Measurements from ENCODE around the gene C1RL. TPM values are rescaled to one million over a fixed set of nuclear protein-coding genes. Genes with fewer than 3 reads are reported as not detected.

C1RL gene
- total RNA-seq, 1 experiment from 2014 or later = 17.7 TPM

DNA sequence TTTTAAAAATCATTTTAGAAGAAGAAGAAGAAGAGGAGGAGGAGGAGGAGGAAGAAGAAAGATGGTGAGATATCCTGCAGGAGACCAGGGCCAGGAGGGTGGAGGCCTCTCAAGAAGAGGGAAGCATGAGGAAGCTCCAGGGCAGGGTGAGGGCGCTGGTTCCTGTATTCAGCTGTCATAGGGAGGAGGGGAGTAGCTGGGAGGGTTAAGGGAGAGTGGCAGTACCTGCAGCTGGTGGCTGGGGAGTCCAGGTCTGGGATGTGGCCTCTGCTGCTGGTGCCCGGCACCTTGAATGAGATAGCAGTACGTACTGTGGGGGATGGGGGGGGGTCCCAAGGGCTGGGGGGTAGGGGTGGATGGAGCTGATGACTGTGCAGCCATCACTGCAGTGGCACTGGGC lies 9.9 kb upstream of the C1RL start:
- ChIA-PET CTCF (no interaction called here), POLR2A (no interaction called here)
- no peak overlapping the region for H3K27ac Mint-ChIP-seq

DNA sequence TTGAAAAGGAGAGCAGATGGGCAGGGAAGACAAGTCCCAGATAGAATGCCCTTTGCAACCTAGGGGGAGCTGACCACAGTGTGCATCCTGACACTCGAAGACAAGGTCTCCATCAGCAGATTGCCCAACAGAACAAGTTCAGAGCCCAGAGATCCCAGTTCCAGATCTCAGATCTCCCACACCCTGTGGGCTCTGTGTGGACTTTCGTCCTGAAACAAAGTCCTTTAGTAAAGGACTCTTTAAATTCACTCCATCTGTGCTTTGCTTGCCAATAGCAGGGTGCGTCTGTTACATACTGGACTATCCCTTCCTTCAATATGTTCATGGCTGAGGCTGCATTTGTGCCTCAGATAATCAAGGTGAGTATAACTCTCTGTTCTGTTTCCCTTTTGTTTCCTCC lies 8.7 kb upstream of the C1RL start:
- Mint-ChIP-seq H3K27ac (no peak overlapping the region), H3K4me3 (no peak overlapping the region), H3K9me3 (no peaks in the 10 kb centered on the region), H3K36me3 (no peaks in the 10 kb centered on the region), H3K4me1 (peaks cover 4% of the 10 kb centered on the region), H3K27me3 (ENCODE audit: low read depth) (peaks cover 5% of the 10 kb centered on the region; the same call in 1 of the 2 replicates)
- TF ChIP-seq NR1H2 (CRISPR knock-in tag; IDR thresholded peaks at IDR 0.05) (no peak), GRHL2 (CRISPR knock-in tag; IDR thresholded peaks at IDR 0.05; ENCODE audit: insufficient replicate concordance, severe bottlenecking) (no peak), ZNF263 (CRISPR knock-in tag; IDR thresholded peaks at IDR 0.05; ENCODE audit: low read depth) (no peak), JAZF1 (CRISPR knock-in tag; IDR thresholded peaks at IDR 0.05) (no peak)
- TF ChIP-seq, protein P1, sequence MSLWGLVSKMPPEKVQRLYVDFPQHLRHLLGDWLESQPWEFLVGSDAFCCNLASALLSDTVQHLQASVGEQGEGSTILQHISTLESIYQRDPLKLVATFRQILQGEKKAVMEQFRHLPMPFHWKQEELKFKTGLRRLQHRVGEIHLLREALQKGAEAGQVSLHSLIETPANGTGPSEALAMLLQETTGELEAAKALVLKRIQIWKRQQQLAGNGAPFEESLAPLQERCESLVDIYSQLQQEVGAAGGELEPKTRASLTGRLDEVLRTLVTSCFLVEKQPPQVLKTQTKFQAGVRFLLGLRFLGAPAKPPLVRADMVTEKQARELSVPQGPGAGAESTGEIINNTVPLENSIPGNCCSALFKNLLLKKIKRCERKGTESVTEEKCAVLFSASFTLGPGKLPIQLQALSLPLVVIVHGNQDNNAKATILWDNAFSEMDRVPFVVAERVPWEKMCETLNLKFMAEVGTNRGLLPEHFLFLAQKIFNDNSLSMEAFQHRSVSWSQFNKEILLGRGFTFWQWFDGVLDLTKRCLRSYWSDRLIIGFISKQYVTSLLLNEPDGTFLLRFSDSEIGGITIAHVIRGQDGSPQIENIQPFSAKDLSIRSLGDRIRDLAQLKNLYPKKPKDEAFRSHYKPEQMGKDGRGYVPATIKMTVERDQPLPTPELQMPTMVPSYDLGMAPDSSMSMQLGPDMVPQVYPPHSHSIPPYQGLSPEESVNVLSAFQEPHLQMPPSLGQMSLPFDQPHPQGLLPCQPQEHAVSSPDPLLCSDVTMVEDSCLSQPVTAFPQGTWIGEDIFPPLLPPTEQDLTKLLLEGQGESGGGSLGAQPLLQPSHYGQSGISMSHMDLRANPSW (CRISPR knock-in tag; conservative IDR thresholded peaks at IDR 0.05; ENCODE audit: low read depth) = no peak
- TF ChIP-seq, protein P2, sequence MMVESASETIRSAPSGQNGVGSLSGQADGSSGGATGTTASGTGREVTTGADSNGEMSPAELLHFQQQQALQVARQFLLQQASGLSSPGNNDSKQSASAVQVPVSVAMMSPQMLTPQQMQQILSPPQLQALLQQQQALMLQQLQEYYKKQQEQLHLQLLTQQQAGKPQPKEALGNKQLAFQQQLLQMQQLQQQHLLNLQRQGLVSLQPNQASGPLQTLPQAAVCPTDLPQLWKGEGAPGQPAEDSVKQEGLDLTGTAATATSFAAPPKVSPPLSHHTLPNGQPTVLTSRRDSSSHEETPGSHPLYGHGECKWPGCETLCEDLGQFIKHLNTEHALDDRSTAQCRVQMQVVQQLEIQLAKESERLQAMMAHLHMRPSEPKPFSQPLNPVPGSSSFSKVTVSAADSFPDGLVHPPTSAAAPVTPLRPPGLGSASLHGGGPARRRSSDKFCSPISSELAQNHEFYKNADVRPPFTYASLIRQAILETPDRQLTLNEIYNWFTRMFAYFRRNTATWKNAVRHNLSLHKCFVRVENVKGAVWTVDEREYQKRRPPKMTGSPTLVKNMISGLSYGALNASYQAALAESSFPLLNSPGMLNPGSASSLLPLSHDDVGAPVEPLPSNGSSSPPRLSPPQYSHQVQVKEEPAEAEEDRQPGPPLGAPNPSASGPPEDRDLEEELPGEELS (CRISPR knock-in tag; IDR thresholded peaks at IDR 0.05) = no peak
- ATAC-seq = no peak
- no peak for DNase-seq (ENCODE audit: low spot score)
- ChIA-PET POLR2A (interaction anchor here (0.5 kb wide), 1 partner anchor 39 kb away, joined by 10 read pairs; no protein-coding TSS in a partner anchor), CTCF (no interaction called here)

More for the DNA sequence above, 9.9 kb upstream of the C1RL start:
- H3K4me1 Mint-ChIP-seq = peaks cover 9% of the 10 kb centered on the region
- no peaks in the 10 kb centered on the region for H3K36me3 Mint-ChIP-seq
- DNase-seq (ENCODE audit: low spot score) (no peak), ATAC-seq (no peak; the same call in 1 of the 2 replicates)
- no peak overlapping the region for H3K4me3 Mint-ChIP-seq
- no peaks in the 10 kb centered on the region for H3K9me3 Mint-ChIP-seq
- peaks cover 5% of the 10 kb centered on the region; the same call in 1 of the 2 replicates for H3K27me3 Mint-ChIP-seq (ENCODE audit: low read depth)
- TF ChIP-seq, protein P3, sequence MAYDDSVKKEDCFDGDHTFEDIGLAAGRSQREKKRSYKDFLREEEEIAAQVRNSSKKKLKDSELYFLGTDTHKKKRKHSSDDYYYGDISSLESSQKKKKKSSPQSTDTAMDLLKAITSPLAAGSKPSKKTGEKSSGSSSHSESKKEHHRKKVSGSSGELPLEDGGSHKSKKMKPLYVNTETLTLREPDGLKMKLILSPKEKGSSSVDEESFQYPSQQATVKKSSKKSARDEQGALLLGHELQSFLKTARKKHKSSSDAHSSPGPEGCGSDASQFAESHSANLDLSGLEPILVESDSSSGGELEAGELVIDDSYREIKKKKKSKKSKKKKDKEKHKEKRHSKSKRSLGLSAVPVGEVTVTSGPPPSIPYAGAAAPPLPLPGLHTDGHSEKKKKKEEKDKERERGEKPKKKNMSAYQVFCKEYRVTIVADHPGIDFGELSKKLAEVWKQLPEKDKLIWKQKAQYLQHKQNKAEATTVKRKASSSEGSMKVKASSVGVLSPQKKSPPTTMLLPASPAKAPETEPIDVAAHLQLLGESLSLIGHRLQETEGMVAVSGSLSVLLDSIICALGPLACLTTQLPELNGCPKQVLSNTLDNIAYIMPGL (CRISPR knock-in tag; IDR thresholded peaks at IDR 0.05) = no peak
- TF ChIP-seq, protein P4, sequence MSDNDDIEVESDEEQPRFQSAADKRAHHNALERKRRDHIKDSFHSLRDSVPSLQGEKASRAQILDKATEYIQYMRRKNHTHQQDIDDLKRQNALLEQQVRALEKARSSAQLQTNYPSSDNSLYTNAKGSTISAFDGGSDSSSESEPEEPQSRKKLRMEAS (CRISPR knock-in tag; IDR thresholded peaks at IDR 0.05) = no peak
- TF ChIP-seq RORB (CRISPR knock-in tag; IDR thresholded peaks at IDR 0.05) (no peak), GRHL2 (CRISPR knock-in tag; IDR thresholded peaks at IDR 0.05; ENCODE audit: insufficient replicate concordance, severe bottlenecking) (no peak)
- TF ChIP-seq, protein P2 (CRISPR knock-in tag; IDR thresholded peaks at IDR 0.05) = no peak

DNA sequence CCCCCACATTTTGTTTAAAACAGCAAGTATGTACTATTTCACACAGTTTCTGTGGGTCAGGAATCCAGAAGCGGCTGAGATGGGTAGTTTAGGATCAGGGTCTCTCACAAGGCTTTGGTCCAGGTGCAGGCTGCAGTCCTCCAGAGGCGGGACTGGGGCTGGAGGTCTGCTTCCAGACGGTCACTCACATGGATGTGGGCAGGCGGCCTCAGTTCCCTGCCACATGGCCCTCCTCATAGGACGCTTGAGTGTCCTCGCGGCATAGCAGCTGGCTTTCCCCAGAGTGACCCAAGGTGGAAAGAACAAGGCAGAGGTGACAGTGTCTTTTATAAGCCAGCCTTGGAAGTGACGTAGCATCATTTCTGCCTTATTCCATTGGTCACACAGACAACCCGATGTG lies 7.9 kb upstream of the C1RL start:
- Mint-ChIP-seq H3K27me3 (ENCODE audit: low read depth) (peaks cover 5% of the 10 kb centered on the region; the same call in 1 of the 2 replicates), H3K9me3 (no peaks in the 10 kb centered on the region), H3K4me1 (peaks cover 4% of the 10 kb centered on the region), H3K36me3 (no peaks in the 10 kb centered on the region), H3K27ac (no peak overlapping the region), H3K4me3 (no peak overlapping the region)
- TF ChIP-seq NFYB (CRISPR knock-in tag; conservative IDR thresholded peaks at IDR 0.05; ENCODE audit: low read depth) = no peak
- CTCF ChIA-PET = no interaction called here
- ATAC-seq (no peak), DNase-seq (ENCODE audit: low spot score) (no peak)
- POLR2A ChIA-PET = no interaction called here

Measured in WTC11 (cell line).